GM18870 (cell line): ENCODE measurements around the gene SPI1.
"Not testable (repeated sequence)": the region's sequence is repeated elsewhere in the genome, so short reads cannot be mapped to it uniquely, and the experiment has no call there.

ENCODE experiments used
- ATAC-seq: cut with Tn5 transposase; IDR thresholded peaks from one replicate; pipeline ENCODE4 v1.9.1; 2021; ENCODE audit warnings: moderate library complexity; ENCODE audit not compliant: unreplicated experiment

Gene SPI1

GRCh38 chr11:47342854-47343253 is 35.5 kb downstream of the SPI1 start:
- no peak for ATAC-seq

GRCh38 chr11:47342036-47342803 is 36.1 kb downstream of the SPI1 start:
- no peak for ATAC-seq

- no peak for ATAC-seq
These were observed 37.2 kb downstream of the SPI1 start for GRCh38 chr11:47340980-47341775.

- ATAC-seq: no peak
These were observed 38.3 kb downstream of the SPI1 start for GRCh38 chr11:47340010-47340409.

GRCh38 chr11:47338396-47339241 is 39.7 kb downstream of the SPI1 start:
- ATAC-seq: no peak

- no peak for ATAC-seq
These were observed 41.0 kb downstream of the SPI1 start for GRCh38 chr11:47337229-47337924.

GRCh38 chr11:47336595-47336994 is 41.8 kb downstream of the SPI1 start:
- no peak for ATAC-seq

- ATAC-seq: no peak
These were observed 42.6 kb downstream of the SPI1 start for GRCh38 chr11:47335733-47336132.

- ATAC-seq: not testable (repeated sequence)
These were observed 43.5 kb downstream of the SPI1 start for GRCh38 chr11:47334699-47335411.

GRCh38 chr11:47333886-47334443 is 44.4 kb downstream of the SPI1 start:
- ATAC-seq: no peak

GRCh38 chr11:47333526-47333845 is 44.9 kb downstream of the SPI1 start:
- no peak for ATAC-seq

GRCh38 chr11:47332791-47333525 is 45.4 kb downstream of the SPI1 start:
- no peak for ATAC-seq

GRCh38 chr11:47332303-47332711 is 46.0 kb downstream of the SPI1 start:
- ATAC-seq: no peak

GRCh38 chr11:47331454-47332302 is 46.7 kb downstream of the SPI1 start:
- no peak for ATAC-seq

- ATAC-seq: no peak
These were observed 48.1 kb downstream of the SPI1 start for GRCh38 chr11:47329987-47330931.

- no peak for ATAC-seq
These were observed 48.8 kb downstream of the SPI1 start for GRCh38 chr11:47329431-47329986.
